HG03520 (cell line): ENCODE measurements around the gene SLC2A13.
"Not testable (repeated sequence)": the region's sequence is repeated elsewhere in the genome, so short reads cannot be mapped to it uniquely, and the experiment has no call there.

ENCODE experiments used
- ATAC-seq: cut with Tn5 transposase; IDR thresholded peaks from one replicate; pipeline ENCODE4 v1.9.1; 2021; ENCODE audit warnings: mild to moderate bottlenecking, moderate library complexity; ENCODE audit not compliant: unreplicated experiment

Gene SLC2A13

DNA sequence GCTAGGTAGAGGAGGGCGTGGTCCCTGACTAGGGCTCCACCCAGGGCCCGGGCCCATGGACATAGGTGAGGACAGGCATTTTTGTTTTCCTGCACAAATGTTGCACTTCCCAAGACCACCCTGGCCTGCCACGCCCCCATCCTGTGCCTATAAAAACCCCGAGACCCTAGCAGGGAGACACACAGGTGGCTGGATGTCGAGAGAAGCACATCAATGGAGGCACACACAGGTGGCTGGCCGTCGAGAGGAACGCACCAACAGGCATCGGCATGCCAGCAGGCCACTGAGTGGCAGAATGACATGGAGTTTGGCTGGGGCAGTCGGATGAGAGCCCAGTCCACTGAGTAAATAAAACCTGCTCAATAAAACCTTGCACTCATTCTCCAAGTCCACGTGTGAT lies 328.4 kb downstream of the SLC2A13 start:
- ATAC-seq = no peak

DNA sequence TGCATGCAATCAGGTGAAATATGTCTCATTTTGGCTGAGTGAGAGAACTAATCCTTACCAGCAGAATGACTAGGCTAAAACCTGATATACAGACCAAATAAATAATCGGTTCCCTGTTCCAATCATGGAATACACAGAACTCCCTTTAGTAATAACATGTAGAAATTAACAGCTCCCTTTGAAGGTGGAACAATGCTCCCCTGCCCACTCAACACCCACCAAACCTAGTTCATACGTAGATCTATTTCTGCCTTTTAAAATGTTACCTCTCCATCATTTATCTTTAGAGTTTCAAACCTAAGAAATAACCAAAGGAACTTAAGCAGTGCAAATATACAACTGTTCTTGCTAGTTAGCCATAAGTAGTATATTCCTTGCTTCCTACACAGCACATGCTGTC lies 332.6 kb downstream of the SLC2A13 start:
- ATAC-seq = no peak

DNA sequence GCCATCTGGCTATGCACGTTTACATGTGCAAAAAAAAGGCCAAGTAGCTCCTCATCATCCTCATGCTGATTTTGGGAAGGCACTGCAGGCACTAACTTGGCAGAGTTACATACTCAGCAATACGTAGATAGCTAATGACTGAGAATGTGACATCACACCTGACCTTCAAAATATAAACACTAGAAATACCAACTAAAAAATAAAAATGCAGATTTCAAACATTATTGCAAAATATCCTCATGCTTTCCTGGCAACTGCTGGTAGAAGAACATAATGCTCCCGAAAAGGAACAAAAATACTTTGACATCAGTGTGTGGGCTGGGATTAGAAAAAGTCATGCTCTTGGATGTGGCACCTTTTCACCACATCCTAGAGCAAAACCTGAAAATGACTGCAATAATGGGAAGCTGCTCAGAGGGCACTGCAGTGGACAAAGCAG lies 333.0 kb downstream of the SLC2A13 start:
- ATAC-seq = no peak

DNA sequence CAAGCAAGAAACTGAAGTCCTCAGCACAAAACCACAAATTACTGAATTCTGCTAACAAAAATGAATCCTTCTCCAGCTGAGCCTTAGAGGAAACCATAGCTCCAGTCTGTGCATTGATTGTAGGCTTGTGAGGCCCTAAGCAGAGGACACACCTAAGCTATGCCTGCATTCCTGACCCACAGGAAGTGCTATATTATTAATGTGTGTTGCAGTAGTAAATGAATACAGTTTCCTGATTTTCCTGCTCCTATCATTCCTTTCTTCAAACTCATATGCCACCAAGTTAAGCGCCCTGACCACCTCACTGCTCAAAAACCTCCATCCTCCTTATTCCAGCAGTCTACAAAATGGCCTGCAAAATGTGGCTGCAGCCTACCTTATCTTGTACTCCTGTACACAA lies 334.4 kb downstream of the SLC2A13 start:
- no peak for ATAC-seq

DNA sequence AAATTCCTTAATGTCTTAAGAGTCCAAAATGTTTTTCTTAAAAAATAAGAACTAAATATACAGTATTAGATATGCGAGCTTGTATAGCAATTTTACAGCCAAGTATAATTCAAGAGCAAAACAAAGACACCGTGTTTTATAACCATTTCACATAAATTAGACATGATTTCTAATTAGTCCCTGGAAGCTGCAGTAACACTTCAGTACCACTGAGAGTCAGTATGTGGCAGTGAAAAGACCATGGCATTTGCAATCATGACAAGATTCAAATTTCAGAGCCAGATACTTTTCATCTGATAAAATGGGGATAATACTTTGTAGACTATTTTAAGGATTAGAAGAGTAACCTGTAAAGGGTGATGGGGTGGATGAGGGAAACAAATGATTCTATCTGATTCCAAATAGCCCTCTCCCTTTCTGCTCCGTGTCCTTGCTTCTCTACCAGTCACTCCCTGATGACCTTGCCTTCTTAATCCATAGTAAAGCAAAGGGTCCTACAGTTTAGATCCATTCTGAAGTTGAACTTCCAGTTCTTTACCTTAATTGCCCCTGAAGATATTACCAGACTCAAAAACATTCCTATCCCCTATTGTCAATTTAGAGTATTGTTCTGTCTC lies 340.8 kb downstream of the SLC2A13 start:
- ATAC-seq = peak; percentile 73

DNA sequence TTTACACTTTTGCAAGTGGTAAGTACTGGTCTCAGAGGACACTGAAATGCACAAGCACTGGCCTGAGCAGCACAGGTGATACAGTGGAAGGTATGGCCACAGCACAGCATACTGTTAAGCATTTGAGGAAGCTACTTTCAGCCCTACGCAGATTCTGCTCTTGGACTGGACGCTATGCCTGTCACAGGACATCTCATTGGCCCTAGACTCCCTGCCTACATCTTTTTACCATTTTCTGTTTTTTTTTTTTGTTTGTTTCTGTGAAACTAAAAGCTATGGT lies 342.1 kb downstream of the SLC2A13 start:
- ATAC-seq = no peak

DNA sequence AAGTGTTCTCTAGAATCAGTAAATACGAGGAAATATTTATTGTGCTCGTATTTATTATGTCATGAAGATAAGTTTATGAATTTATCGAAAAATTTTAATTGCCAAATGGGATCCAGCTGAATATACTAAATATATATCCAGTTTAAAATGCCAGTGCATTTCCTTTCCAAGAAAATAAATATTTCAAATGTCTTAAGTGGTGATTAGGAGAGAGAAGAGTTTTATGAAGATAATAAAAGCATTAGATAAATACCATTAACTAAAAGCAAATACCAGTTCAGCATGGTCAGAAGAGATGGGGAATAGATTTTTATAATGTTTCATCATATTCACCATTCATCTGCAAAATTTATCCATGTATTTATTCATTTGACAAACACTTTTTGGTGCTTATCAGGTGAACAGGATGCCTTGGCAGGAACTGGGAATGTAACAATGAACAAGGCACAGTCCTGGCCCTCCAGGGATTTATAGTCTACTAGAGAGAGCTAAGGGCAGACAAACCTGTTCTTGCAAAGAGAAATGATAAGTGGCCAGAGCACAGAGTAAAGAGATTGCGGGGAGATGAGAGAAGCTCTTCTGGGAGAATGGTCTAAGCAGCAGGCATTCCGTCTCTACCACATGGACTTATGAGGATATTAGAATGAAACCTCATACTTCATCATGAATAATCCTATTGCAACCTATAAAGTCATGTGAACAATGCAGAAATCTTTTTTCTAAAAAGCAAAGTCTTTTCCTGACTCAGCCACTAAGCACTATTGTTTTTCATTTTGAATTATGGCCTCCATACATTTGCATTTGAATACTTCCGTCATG lies 342.6 kb downstream of the SLC2A13 start:
- ATAC-seq = no peak

DNA sequence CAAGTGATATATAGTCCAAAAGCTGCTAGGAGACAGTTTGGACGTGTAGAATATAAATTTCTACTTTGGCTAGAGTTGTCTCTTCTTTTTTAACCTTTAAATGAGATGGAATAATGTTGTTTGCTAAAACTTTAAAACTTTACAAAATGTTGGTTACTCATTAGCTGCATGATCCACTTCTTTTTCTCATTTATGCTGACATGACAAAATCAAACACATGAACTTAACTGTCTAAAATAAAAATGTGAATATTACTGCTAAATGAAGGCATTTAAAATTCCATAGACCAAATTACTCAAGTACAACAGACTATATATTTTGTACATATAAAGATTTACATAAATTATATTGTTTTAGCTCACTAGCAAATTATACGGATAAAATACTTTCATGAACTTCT lies 350.4 kb downstream of the SLC2A13 start:
- no peak for ATAC-seq

DNA sequence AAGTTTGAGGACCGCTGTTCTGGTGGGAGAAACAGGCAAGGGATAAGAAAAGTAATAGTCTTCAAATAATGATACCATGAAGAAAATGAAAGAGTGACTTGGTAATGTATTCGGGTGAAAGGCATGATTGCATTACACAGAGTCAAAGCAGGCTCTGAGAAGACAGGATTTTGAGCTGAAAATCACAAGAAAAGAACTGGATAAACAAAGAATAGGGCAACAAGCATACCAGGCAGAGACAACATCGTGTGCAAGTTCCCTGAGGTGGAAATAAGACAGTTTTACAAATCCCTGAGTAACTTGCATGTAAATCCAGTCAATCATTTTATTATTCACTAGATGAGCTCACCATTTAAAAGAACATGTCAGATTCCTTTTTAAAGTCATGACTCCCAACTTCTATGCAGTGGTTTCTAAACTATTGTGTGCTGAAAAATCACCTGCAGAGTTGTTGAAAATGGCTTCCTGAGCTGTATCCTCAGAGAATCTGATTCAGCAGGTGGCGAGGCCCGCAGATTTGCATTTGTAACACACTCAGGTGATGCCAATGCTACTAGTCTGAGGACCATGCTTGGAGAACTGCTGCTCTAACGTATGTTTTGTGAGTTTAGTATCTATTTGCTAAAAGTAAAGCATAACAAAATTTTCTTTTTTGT lies 353.3 kb downstream of the SLC2A13 start:
- ATAC-seq = no peak

DNA sequence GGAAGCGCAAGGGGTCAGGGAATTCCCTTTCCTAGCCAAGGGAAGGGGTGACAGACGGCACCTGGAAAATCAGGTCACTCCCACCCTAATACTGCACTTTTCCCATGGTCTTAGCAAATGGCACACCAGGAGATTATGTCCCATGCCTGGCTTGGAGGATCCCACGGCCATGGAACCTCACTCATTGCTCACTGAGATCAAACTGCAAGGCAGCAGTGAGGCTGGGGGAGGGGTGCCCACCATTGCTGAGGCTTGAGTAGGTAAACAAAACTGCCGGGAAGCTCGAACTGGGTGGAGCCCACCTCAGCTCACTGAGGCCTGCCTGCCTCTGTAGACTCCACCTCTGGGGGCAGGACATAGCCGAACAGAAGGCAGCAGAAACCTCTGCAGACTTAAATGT lies 359.7 kb downstream of the SLC2A13 start:
- not testable (repeated sequence) for ATAC-seq

DNA sequence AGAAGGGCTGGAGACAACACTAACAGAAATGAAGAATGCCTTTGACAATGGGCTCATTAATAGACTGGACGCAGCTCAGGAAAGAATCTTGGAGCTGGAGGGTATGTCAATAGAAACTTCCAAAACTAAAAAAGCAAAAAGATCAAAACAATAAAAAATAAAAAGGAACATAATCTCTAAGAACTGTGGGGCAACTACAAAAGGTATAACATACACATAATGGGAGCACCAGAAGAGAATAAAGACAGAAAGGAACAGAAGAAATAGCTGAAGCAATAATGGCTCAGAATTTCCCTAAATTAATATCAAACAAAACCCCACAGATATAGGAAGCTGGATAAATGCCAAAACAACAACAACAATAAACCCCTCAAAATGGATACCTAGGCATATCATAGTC lies 362.2 kb downstream of the SLC2A13 start:
- no peak for ATAC-seq

DNA sequence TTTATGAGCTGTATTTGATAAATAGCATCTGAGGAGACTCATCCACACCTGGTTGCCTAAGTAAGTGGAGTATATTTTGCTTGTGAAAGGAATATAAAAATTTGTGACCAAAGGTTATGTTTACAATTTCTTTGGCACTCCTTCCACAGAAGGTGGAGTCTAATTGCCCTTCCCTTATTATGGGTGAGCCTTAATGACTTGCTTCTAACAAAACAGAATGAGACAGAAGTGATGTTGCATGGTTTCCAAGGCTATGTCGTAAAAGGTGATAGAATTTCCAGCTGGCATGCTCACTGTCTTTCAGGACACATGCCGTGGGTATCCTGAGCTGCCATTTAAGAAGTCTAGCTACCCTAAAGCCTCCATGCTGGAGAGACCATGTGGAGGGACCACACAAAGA lies 369.5 kb downstream of the SLC2A13 start:
- ATAC-seq = no peak

DNA sequence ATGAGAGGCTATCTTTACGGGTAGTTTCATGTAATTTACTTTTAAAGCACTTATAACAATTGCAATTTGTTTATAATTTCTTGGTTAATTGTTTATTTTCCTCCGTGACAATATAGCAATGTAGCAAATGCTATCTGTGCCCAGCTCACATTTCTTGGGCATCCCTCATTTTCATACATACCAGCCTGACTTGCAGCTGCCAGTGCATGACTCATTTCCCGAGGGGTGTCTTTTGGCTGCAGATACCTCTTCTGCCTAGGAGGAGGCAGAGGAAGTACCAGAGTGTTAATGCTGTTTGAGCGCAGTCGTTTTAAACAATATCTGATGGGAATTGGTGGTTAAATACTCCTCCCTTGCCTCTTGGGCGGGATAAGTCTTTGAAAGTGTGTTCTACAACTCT lies 382.1 kb downstream of the SLC2A13 start:
- no peak for ATAC-seq

DNA sequence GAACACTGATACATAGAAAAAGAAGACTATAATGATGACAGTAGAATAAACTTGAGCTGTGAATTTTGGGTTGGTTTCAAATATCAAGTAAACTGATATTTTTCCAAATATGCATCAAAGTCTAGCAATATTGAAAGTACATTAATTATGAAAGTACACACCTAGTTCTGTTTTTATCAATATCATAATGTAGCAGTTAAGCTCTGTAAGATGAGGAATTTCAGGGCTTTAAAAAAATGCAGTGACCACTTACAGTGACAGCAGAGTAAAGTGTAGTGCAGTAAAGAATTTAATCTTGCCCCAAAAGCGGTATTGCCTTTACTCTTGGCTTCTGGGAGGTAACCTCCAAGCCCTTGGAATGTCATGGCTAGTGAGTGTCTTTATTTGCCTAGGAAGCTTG lies 383.4 kb downstream of the SLC2A13 start:
- no peak for ATAC-seq

DNA sequence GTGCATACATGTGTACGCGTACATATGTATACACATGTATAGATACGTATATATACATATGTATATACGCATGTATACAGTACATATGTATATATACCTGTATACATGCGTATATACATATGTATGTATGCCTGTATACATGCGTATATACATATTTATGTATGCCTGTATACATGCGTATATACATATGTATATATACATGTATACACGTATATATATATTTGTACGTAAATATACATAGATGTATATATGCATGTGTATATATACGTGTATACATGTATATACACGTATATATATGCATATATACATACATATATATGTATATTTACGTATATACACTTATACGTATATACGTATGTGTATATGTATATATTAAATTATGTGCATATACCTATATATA lies 392.3 kb downstream of the SLC2A13 start:
- ATAC-seq = no peak

DNA sequence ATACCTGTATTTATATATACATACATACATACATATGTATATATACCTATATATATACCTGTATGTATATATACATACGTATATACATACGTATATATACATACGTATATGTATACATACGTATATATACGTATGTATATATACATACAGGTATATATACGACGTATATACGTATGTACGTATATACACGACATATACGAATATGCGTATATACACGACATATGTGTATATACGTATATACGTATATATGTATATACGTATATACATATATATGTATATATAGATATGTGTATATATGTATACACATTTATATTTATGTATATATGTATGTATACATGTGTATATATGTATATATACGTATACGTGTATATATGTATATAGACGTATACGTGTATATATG lies 393.5 kb downstream of the SLC2A13 start:
- no peak for ATAC-seq
